Measurements from ENCODE around the gene LIPF. TPM values are rescaled to one million over a fixed set of nuclear protein-coding genes. Genes with fewer than 3 reads are reported as not detected.
"Not testable (repeated sequence)": the region's sequence is repeated elsewhere in the genome, so short reads cannot be mapped to it uniquely, and the experiment has no call there.

Gene LIPF
- total RNA-seq, 1 donor from 2014 or later: not detected

DNA sequence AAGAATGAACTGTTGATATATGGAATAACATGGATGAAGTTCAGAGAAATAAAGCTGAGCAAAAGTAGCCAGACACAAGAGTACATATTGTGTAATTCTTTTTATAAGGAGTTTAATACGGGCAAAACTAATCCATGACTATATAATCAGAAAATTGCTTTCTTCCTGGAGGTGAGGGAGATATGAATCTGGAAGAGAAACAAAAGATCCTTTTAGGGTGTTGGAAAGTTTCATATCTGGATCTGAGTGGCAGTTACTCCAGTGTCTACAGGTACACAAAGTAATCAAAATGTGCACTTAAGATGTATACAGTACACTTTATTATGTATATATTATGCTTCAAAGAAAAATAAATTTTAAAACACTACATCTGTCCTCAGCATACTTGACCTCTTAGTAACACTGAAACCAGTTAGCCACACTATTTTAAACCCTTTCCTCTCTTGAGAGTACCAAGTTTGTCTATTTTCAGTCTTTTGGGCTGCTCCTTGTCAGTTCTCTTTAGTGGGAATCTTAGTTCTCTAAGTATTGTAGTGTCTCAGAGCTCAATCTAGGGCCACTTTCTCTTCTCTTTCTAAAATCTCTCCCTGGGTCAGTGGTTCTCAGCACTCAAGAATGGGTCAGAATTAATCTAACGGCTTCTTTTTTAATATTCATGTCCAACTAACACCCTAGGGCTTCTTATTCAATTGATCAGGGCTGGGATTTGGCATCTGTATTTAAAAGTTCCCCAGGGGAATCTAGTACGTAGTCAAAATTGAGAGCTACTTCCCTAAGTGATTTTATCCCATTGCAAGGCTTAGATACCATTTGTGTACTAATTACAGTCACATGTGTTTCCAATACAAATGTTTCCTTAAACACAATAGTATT lies 4.3 kb upstream of the LIPF start:
- no peak for DNase-seq
- Mint-ChIP-seq H3K36me3 (ENCODE audit: low read depth) (no peaks in the 10 kb centered on the region), H3K27me3 (peaks cover 12% of the 10 kb centered on the region), H3K27ac (no peak overlapping the region), H3K9me3 (no peaks in the 10 kb centered on the region), H3K4me3 (no peak overlapping the region), H3K4me1 (no peaks in the 10 kb centered on the region)
- intact Hi-C loops (cut with micrococcal nuclease): no loop called here

DNA sequence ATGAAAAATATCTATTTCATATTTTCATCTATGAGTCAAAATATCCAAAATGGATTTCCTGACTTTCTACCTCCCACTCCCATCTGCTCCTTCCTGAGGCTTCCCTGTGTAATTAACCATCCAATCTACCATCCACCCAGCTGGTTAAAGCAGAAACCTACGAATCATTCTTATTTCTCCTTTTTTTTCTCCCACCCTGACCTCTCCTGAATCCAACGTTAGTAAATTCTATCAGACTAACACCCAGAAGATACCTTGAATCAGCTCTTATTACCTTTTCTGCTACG lies 3.7 kb upstream of the LIPF start:
- Mint-ChIP-seq H3K9me3 (no peaks in the 10 kb centered on the region), H3K27me3 (peaks cover 12% of the 10 kb centered on the region), H3K4me1 (no peaks in the 10 kb centered on the region), H3K27ac (no peak overlapping the region), H3K4me3 (no peak overlapping the region), H3K36me3 (ENCODE audit: low read depth) (no peaks in the 10 kb centered on the region)
- DNase-seq: no peak
- intact Hi-C loops (cut with micrococcal nuclease): no loop called here

DNA sequence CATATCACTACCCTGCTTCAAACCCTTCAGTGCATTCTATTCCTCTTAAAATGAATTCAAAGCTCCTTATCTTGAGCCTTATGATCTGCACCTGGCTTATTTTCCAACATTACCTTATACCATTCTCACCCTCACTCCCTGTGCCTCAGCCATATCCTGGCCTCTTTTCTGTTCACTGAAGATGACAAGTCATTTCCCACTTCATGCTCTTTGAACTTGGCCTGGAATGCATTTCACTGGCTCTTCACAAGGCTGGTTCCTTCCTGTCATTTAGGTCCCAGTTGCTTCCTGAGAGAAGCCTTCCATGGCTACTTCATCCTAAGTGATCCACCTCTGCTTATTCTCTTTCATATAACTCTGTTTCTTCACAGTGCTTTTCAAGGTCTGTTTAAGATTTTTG lies 3.2 kb upstream of the LIPF start:
- intact Hi-C loops (cut with micrococcal nuclease): no loop called here
- peaks cover 12% of the 10 kb centered on the region for H3K27me3 Mint-ChIP-seq
- H3K4me1 Mint-ChIP-seq: no peaks in the 10 kb centered on the region
- no peak for DNase-seq
- no peak overlapping the region for H3K4me3 Mint-ChIP-seq
- no peak overlapping the region for H3K27ac Mint-ChIP-seq
- H3K9me3 Mint-ChIP-seq: no peaks in the 10 kb centered on the region
- H3K36me3 Mint-ChIP-seq (ENCODE audit: low read depth): no peaks in the 10 kb centered on the region

DNA sequence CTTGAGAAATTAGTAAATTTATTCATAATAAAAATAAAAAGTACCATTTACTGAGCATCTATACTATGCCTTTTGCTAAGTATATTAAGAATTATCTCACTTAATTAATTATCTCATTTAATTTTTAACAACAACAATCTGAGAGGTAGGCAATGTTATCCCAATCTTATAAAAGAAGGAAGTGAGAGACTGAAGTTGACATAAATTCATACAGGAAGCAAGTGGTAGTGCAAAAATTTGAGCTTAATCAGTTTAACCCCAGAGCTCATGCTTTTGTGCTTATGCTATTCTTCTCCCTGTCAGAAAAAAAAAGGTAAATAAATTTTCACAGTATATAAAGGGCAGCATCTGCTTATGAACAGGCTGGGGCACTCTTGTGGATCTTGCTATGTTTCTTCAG lies 2.7 kb upstream of the LIPF start:
- no peak for DNase-seq
- no peaks in the 10 kb centered on the region for H3K4me1 Mint-ChIP-seq
- no peak overlapping the region for H3K4me3 Mint-ChIP-seq
- peaks cover 12% of the 10 kb centered on the region for H3K27me3 Mint-ChIP-seq
- H3K9me3 Mint-ChIP-seq: no peaks in the 10 kb centered on the region
- intact Hi-C loops (cut with micrococcal nuclease): no loop called here
- no peak overlapping the region for H3K27ac Mint-ChIP-seq
- no peaks in the 10 kb centered on the region for H3K36me3 Mint-ChIP-seq (ENCODE audit: low read depth)

DNA sequence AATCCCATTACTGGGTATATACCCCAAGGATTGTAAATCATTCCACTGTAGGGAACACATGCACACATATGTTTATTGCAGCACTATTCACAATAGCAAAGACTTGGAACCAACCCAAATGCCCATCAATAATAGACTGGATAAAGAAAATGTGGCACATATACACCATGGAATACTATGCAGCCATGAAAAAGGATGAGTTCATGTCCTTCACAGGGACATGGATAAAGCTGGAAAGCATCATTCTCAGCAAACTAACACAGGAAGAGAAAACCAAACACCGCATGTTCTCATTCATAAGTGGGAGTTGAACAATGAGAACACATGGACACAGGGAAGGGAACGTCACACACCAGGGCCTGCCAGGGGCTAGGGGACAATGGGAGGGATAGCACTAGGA lies 1.1 kb upstream of the LIPF start:
- intact Hi-C loops (cut with micrococcal nuclease); H3K4me1 Mint-ChIP-seq; H3K27ac Mint-ChIP-seq; H3K4me3 Mint-ChIP-seq; DNase-seq; H3K9me3 Mint-ChIP-seq; H3K36me3 Mint-ChIP-seq (ENCODE audit: low read depth): not testable (repeated sequence)
- H3K27me3 Mint-ChIP-seq: peaks cover 12% of the 10 kb centered on the region

DNA sequence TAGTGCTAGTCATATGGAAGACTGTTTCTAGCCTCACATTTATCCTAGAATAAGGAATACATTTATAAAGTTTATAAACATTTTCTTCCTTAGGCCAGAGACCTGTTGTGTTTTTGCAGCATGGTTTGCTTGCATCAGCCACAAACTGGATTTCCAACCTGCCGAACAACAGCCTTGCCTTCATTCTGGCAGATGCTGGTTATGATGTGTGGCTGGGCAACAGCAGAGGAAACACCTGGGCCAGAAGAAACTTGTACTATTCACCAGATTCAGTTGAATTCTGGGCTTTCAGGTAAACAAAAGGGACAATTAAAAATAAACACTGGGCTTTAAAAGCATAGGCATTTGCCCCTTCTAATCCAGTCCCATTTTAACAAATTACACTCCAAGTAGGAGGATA lies 4.2 kb downstream of the LIPF start:
- no peak for DNase-seq
- peaks cover 5% of the 10 kb centered on the region for H3K4me1 Mint-ChIP-seq
- no peak overlapping the region for H3K4me3 Mint-ChIP-seq
- intact Hi-C loops (cut with micrococcal nuclease): no loop called here
- H3K36me3 Mint-ChIP-seq (ENCODE audit: low read depth): no peaks in the 10 kb centered on the region
- H3K27me3 Mint-ChIP-seq: peaks cover 18% of the 10 kb centered on the region
- no peaks in the 10 kb centered on the region for H3K9me3 Mint-ChIP-seq
- H3K27ac Mint-ChIP-seq: no peak overlapping the region

DNA sequence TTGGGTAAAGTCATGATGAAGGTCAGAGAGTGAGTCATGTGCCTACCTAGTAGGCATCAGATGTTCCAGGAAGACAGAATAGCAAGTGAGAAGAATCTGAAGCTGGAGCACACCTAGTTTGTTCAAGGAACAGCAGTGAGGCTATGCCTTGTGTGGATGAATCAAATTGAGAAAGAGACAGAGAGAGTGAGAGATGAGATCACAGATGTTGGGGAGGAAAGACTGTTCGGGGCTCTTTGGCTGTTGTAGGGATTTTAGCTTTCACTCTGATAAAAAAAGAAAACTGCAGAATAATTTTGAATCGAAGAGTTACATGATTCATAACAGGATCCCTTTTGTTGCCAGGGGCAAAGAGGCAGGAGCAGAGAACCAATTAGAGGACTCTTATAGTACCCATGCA lies 6.3 kb downstream of the LIPF start:
- H3K4me1 Mint-ChIP-seq: peaks cover 5% of the 10 kb centered on the region
- no peak for DNase-seq
- intact Hi-C loops (cut with micrococcal nuclease): no loop called here
- no peaks in the 10 kb centered on the region for H3K9me3 Mint-ChIP-seq
- no peaks in the 10 kb centered on the region for H3K36me3 Mint-ChIP-seq (ENCODE audit: low read depth)
- H3K27ac Mint-ChIP-seq: peak overlapping the region; percentile 5
- no peak overlapping the region for H3K4me3 Mint-ChIP-seq
- peaks cover 18% of the 10 kb centered on the region for H3K27me3 Mint-ChIP-seq

DNA sequence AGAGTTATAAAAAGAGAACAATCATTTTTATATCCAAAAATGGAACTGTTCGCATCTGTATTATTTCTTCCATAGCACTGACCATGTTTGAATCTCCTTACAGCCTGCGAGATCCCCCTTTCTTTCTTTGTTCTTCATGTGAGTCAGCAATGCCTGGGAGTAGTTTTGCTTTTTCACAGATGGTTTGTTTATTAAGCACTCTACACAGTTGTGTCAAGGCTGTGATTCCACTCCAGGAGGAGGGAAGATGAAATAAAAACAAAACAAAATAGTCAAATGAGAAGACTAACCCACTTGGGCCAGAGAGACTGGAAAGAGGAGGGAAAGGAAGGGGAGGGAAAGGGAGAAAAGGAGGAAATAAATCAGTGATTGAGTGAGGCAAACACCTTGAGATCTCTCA lies 7.8 kb downstream of the LIPF start:
- Mint-ChIP-seq H3K36me3 (ENCODE audit: low read depth) (no peaks in the 10 kb centered on the region), H3K9me3 (no peaks in the 10 kb centered on the region)

DNA sequence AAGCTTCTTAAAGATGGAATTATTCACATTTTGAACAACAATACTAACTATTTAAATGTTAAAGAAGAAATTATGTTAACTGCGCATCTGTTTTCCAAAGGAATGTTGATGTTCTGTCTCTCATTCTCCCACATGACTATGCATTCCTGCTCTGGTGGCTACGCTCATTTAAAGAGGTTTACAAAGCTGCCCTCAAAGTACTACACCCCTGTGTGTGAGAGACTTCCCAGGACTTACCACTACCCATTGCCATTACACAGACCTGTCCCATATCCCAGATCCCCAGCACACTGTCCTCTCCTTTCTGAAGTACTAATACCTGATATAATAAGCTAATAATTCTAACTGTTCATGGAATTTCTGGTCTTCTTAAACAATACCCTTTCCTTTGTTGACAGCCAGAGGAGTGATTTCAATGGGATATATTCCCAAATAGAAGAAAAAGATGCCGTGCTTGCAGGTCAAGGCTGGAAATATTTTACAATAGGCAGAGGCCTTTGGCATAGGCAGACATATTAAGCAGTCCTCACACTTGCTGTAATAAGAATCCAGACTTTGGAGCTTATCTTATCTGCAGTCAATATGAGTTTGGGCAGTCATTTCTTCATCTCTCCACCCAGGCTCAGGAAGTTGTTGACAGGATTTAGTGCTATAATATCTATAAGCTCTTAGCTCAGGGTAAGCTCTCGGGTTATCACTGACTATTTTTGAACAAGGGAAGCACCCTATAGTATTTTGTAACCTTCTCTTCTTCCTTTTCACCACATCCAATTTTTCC lies 12.2 kb downstream of the LIPF start:
- no peak for DNase-seq
- peaks cover 22% of the 10 kb centered on the region for H3K27me3 Mint-ChIP-seq
- H3K9me3 Mint-ChIP-seq: no peaks in the 10 kb centered on the region
- no peaks in the 10 kb centered on the region for H3K4me1 Mint-ChIP-seq
- H3K27ac Mint-ChIP-seq: no peak overlapping the region
- H3K36me3 Mint-ChIP-seq (ENCODE audit: low read depth): no peaks in the 10 kb centered on the region
- intact Hi-C loops (cut with micrococcal nuclease): no loop called here
- H3K4me3 Mint-ChIP-seq: no peak overlapping the region

More for the DNA sequence above, 7.8 kb downstream of the LIPF start:
- no peak overlapping the region for H3K4me3 Mint-ChIP-seq
- H3K27me3 Mint-ChIP-seq: peaks cover 21% of the 10 kb centered on the region
- intact Hi-C loops (cut with micrococcal nuclease): no loop called here
- H3K4me1 Mint-ChIP-seq: peaks cover 5% of the 10 kb centered on the region
- H3K27ac Mint-ChIP-seq: no peak overlapping the region
- DNase-seq: no peak

DNA sequence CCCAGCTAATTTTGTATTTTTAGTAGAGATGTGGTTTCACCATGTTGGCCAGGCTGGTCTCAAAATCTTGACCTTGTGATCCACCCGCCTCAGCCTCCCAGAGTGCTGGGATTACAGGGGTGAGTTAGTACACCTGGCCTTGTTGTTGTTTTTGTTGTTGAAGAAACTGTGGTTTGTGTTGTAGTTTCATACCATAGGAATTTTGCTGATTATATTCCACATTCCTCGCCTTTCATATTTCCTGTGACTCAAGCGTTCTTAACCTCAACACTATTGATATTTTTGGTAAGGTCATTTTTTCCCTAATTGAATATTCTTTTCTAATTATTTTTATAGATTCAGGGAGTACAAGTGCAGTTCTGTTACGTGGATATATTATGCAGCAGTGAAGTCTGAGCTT lies 16.7 kb downstream of the LIPF start:
- Mint-ChIP-seq H3K9me3 (no peaks in the 10 kb centered on the region), H3K4me1 (no peaks in the 10 kb centered on the region), H3K4me3 (no peak overlapping the region), H3K36me3 (ENCODE audit: low read depth) (no peaks in the 10 kb centered on the region), H3K27ac (no peak overlapping the region), H3K27me3 (peaks cover 23% of the 10 kb centered on the region)
- DNase-seq: peak; percentile 25
- intact Hi-C loops (cut with micrococcal nuclease): no loop called here

DNA sequence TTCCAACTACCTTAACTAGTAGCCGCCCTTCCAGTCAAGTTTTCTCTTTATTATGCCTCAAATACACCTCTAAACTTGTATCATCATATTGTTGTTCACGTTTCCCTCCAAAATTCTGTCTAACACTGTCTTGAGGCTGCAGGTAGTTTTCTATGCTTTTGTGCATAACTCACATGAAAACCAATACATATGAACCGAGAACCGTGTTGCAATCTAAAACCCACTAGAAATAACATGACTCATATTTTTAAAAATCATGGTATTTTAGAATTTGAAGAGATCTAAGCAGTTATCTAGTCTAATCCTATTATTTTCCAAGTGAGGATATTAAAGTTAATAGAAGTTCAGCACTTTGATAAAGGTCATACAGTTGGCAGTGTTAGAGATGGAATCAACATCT lies 18.2 kb downstream of the LIPF start:
- DNase-seq: no peak
- Mint-ChIP-seq H3K4me3 (no peak overlapping the region), H3K36me3 (ENCODE audit: low read depth) (no peaks in the 10 kb centered on the region), H3K9me3 (no peaks in the 10 kb centered on the region), H3K27me3 (peaks cover 25% of the 10 kb centered on the region), H3K4me1 (no peaks in the 10 kb centered on the region), H3K27ac (no peak overlapping the region)
- intact Hi-C loops (cut with micrococcal nuclease): no loop called here

DNA sequence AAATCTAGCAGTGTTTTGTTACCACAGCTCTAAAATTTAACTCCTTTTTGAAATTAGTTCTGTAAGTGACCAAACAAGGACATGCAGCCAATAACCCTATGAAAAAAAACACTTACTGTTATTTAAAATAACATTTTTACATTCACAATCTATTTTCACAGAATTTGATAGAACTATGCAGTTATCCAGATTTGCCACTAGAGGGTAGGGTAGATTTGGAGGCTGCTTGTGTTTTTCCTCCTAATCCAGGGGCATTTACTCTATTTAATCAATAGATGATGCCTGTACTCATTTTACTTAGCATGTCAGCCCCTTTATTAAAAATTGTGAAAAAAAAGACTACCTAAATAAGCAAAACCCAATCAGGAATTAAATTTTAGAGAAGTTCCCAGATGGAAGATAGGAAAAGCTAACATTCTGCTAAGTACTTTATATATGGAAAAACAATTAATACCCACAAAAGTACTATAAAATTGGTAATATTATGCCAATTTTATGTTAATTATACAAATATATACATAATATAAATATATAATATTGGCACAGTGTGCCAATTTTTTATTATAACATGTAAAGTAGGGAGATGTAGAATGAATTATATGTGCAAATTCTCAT lies 23.7 kb downstream of the LIPF start:
- Mint-ChIP-seq H3K27me3 (peaks cover 27% of the 10 kb centered on the region), H3K36me3 (ENCODE audit: low read depth) (no peaks in the 10 kb centered on the region), H3K4me1 (no peaks in the 10 kb centered on the region), H3K9me3 (no peaks in the 10 kb centered on the region), H3K4me3 (no peak overlapping the region), H3K27ac (no peak overlapping the region)
- intact Hi-C loops (cut with micrococcal nuclease): loop anchor here (1.0 to 5.0 kb wide), 2 partner anchors 122 to 244 kb away; no protein-coding TSS in a partner anchor
- no peak for DNase-seq

DNA sequence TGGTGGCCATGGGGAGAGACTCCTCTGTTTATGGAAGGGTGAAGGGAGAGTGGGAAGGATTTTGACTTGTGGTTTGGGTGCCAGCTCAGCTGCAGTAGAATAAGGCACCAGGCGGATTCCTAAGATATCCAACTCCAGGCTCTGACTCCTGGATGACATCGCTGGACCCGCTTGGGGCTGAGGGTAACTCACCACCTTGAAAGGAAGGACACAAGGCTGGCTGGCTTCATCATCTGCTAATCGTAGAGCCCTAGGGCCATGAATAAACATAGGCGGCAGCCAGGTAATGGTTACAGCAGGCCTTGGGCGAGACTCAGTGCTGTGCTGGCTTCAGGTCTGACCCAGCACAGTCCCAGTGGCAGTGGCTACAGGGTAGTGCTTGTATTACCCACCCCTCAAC lies 25.1 kb downstream of the LIPF start:
- Mint-ChIP-seq H3K27ac (no peak overlapping the region), H3K9me3 (no peaks in the 10 kb centered on the region), H3K27me3 (peaks cover 35% of the 10 kb centered on the region), H3K4me1 (no peaks in the 10 kb centered on the region), H3K4me3 (no peak overlapping the region), H3K36me3 (ENCODE audit: low read depth) (no peaks in the 10 kb centered on the region)
- intact Hi-C loops (cut with micrococcal nuclease): loop anchor here (5.0 kb wide), 1 partner anchor 243 kb away; no protein-coding TSS in a partner anchor
- DNase-seq: no peak

DNA sequence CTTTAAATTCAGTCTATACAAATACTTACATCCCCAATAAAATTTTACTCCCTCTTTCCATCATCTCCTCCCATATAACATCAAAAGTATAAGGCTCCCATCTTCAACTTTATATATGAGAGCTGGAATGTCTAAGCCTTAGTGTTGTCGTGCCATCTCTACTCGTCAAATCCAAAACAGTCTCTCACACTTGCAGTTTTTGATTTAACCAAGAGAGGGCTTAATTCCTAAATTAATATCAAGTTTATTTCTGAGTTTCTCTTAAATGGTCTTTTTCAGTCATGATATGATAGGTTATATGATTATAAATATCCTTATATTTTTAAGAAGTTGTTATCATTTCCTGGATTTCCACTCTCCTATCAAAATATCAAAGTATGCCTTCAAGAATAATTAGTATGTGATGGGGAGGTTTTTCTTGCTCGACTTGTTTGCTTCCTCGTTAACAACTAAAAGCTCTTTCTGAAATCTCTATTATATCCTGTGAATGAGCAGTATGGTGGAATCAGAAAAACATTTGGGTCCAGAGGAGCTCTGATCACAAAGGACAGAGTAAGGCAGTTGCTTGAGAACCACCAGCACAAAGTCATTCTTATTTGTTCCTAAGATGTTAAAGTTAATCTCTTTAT lies 29.3 kb downstream of the LIPF start:
- Mint-ChIP-seq H3K4me3 (no peak overlapping the region), H3K4me1 (no peaks in the 10 kb centered on the region), H3K36me3 (ENCODE audit: low read depth) (no peaks in the 10 kb centered on the region), H3K27ac (no peak overlapping the region), H3K27me3 (peaks cover 44% of the 10 kb centered on the region), H3K9me3 (no peaks in the 10 kb centered on the region)
- intact Hi-C loops (cut with micrococcal nuclease): no loop called here
- no peak for DNase-seq
